CD8-positive, alpha-beta memory T cell (primary cell): ENCODE results near the gene CAMK1D. TPM values are rescaled to one million over a fixed set of nuclear protein-coding genes. Genes with fewer than 3 reads are reported as not detected.

Source experiments
- CTCF ChIA-PET: fragments of 350-600 bp; sonication (Branson Sonifier 250); formaldehyde crosslinking; loops from one replicate; lab custom pipeline; 2021; ENCODE audit warnings: antibody characterized with exemption; lab: Charles Lee
- POLR2A ChIA-PET: fragments of 350-600 bp; sonication (Branson Sonifier 250); formaldehyde crosslinking; loops from one replicate; lab custom pipeline; 2021; ENCODE audit warnings: antibody characterized with exemption; lab: Charles Lee
- DNase-seq, 5 donors: peaks; one replicate each; pipeline versions ENCODE4 v3.0.0 to v3.0.0-alpha.2; 2020 to 2022; ENCODE audit warnings: mixed read lengths in 1 of 5
- H3K27ac ChIP-seq: one replicate; pipeline ENCODE4 v1.7.0; 2013; ENCODE audit warnings: low read depth, mild to moderate bottlenecking, low read length, moderate library complexity
- H3K27me3 ChIP-seq: 2 replicates; pipeline ENCODE4 v1.7.0; 2013; ENCODE audit warnings: low read length, mild to moderate bottlenecking; ENCODE audit not compliant: insufficient read depth, poor library complexity, severe bottlenecking
- H3K36me3 ChIP-seq: 2 replicates; pipeline ENCODE4 v1.7.0; 2013; ENCODE audit warnings: mild to moderate bottlenecking, low read length, moderate library complexity; ENCODE audit not compliant: insufficient read depth
- H3K4me1 ChIP-seq: 2 replicates; pipeline ENCODE4 v1.7.0; 2013; ENCODE audit warnings: mild to moderate bottlenecking, low read length, moderate library complexity; ENCODE audit not compliant: insufficient read depth
- H3K4me3 ChIP-seq: 2 replicates; pipeline ENCODE4 v1.7.0; 2013; ENCODE audit warnings: mild to moderate bottlenecking, low read length
- H3K9me3 ChIP-seq: 2 replicates; pipeline ENCODE4 v1.7.0; 2013; ENCODE audit warnings: mild to moderate bottlenecking, low read length
- H3K27ac Mint-ChIP-seq, 8 donors: one replicate each; pipeline ENCODE4 v1.8.0; 2020 to 2021; ENCODE audit warnings: mixed read lengths in 8 of 8, mild to moderate bottlenecking in 6 of 8, inconsistent platforms in 3 of 8, moderate library complexity in 3 of 8
- H3K27me3 Mint-ChIP-seq, 2 donors: one replicate each; pipeline ENCODE4 v1.8.0; 2020 to 2021; ENCODE audit warnings: mixed read lengths in 2 of 2, mild to moderate bottlenecking in 1 of 2, moderate library complexity in 1 of 2
- H3K36me3 Mint-ChIP-seq, 3 donors: one replicate each; pipeline ENCODE4 v1.8.0; 2020 to 2021; ENCODE audit warnings: mixed read lengths in 3 of 3, inconsistent platforms in 1 of 3, mild to moderate bottlenecking in 1 of 3
- H3K4me1 Mint-ChIP-seq, 3 donors: one replicate each; pipeline ENCODE4 v1.8.0; 2020 to 2021; ENCODE audit warnings: mixed read lengths in 3 of 3, inconsistent platforms in 1 of 3, mild to moderate bottlenecking in 1 of 3
- H3K4me3 Mint-ChIP-seq, 7 donors: one replicate each; pipeline ENCODE4 v1.8.0; 2020 to 2021; ENCODE audit warnings: mixed read lengths in 7 of 7, mild to moderate bottlenecking in 6 of 7, moderate library complexity in 4 of 7, inconsistent platforms in 2 of 7
- H3K9me3 Mint-ChIP-seq, 5 donors: one replicate each; pipeline ENCODE4 v1.8.0; 2020 to 2022; ENCODE audit warnings: mixed read lengths in 5 of 5, mild to moderate bottlenecking in 3 of 5, moderate library complexity in 2 of 5, inconsistent platforms in 1 of 5
- polyA plus RNA-seq: library from polyadenylated mRNA; unstranded; fragments of 300-500 nt; fragmentation: Illumina TruSeq; gene quantifications from one replicate; pipeline ENCODE4 v1.2.3, GENCODE V29; 2021
- total RNA-seq, 2 experiments: library from RNA; stranded (reverse); gene quantifications; one replicate each; pipeline ENCODE4 v1.2.3, GENCODE V29; 2021

CAMK1D gene
- total and polyA plus RNA-seq, 3 experiments from 2014 or later: 8.9 to 15.1 (median 10.0) TPM

DNA sequence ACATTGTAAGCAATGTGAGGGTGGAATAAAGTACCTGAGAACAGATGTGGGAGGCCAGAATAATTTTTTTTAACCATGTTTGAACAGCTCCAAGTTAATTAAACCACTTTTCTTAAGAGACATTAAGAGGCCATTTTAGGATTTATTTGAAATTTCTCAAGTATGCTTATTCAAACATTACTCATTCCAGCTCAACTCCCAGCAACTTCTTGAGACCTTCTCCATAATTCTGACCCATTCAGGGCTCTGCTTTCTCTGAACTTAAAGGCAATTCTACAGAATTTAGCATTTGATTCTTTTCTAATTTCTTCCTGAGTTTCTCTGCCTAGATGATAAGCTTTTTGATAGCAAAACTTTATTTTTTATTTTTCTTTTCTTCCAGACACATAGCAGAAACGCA is 314.5 kb downstream of the CAMK1D start:
- Mint-ChIP-seq H3K36me3 (peaks cover 3 to 19% (median 8%) of the 10 kb centered on the region in 3 donors), H3K27me3 (no peaks in the 10 kb centered on the region), H3K4me3 (no peak overlapping the region), H3K4me1 (no peaks in the 10 kb centered on the region), H3K9me3 (no peaks in the 10 kb centered on the region), H3K27ac (no peak overlapping the region)
- DNase-seq: no peak
- Histone ChIP-seq H3K4me1 (no peaks in the 10 kb centered on the region), H3K36me3 (no peaks in the 10 kb centered on the region), H3K4me3 (no peak overlapping the region), H3K9me3 (no peaks in the 10 kb centered on the region), H3K27me3 (no peaks in the 10 kb centered on the region), H3K27ac (no peak overlapping the region)
- CTCF ChIA-PET: interaction anchor here (0.6 to 0.9 kb wide), 2 partner anchors 47 to 449 kb away, joined by 3 to 4 read pairs; no protein-coding TSS in a partner anchor
- POLR2A ChIA-PET: no interaction called here

DNA sequence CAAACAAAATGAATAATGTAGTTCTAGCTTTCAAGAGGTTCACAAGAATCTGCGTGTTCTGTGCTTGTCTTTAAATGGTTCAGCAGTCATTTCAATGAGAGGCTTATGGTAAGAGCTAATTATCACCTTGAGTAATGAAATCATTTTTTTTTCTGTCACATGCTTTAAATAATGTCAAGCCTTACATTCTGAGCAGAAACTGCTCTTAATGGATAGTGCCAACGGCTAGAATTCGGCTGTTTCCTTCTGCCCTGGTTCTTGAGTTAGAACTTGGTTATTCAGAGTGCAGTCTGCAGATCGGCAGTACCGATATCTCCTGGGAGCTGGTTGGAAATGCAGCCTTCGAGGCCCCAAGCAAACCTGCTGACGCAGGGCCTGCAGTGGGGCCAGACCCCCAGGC is 316.2 kb downstream of the CAMK1D start:
- Mint-ChIP-seq H3K4me1 (no peaks in the 10 kb centered on the region), H3K27ac (no peak overlapping the region), H3K36me3 (peaks cover 8 to 25% (median 9%) of the 10 kb centered on the region in 3 donors), H3K9me3 (peaks cover 0 to 5% (median 0%) of the 10 kb centered on the region in 5 donors), H3K27me3 (no peaks in the 10 kb centered on the region), H3K4me3 (no peak overlapping the region)
- POLR2A ChIA-PET: interaction anchor here (0.7 kb wide), 1 partner anchor 403 kb away, joined by 3 read pairs; no protein-coding TSS in a partner anchor
- H3K27me3 ChIP-seq: no peaks in the 10 kb centered on the region
- H3K27ac ChIP-seq: no peak overlapping the region
- no peaks in the 10 kb centered on the region for H3K4me1 ChIP-seq
- H3K36me3 ChIP-seq: no peaks in the 10 kb centered on the region
- no peak overlapping the region for H3K4me3 ChIP-seq
- DNase-seq: no peak
- CTCF ChIA-PET: interaction anchor here (1.6 kb wide), 1 partner anchor 9 kb away, joined by 5 read pairs; no protein-coding TSS in a partner anchor
- no peaks in the 10 kb centered on the region for H3K9me3 ChIP-seq

DNA sequence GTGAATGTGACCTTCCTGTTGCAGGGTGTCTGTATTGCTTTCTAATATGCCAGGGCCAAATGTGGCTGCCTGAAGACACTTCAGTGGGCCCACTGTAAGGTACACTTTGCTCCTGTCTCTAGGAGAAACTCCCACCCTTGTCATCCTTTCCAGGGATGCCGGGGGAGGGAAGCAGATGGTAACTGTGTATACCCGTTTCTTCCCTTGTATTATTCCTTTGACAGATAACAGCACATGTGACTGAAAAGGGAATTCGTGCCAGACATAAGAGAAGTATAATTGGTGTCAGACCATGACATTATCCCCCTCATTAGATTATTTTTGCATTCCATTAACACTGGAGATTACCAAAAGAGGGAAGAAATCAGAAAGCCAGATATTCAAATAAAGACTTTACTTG is 317.7 kb downstream of the CAMK1D start:
- Histone ChIP-seq H3K9me3 (no peaks in the 10 kb centered on the region), H3K4me3 (no peak overlapping the region), H3K36me3 (no peaks in the 10 kb centered on the region), H3K4me1 (no peaks in the 10 kb centered on the region), H3K27me3 (no peaks in the 10 kb centered on the region), H3K27ac (no peak overlapping the region)
- POLR2A ChIA-PET: no interaction called here
- Mint-ChIP-seq H3K27ac (no peak overlapping the region), H3K4me3 (no peak overlapping the region), H3K4me1 (no peaks in the 10 kb centered on the region), H3K27me3 (no peaks in the 10 kb centered on the region), H3K36me3 (peaks cover 8 to 27% (median 11%) of the 10 kb centered on the region in 3 donors), H3K9me3 (peaks cover 0 to 5% (median 0%) of the 10 kb centered on the region in 5 donors)
- DNase-seq: no peak
- CTCF ChIA-PET: no interaction called here

DNA sequence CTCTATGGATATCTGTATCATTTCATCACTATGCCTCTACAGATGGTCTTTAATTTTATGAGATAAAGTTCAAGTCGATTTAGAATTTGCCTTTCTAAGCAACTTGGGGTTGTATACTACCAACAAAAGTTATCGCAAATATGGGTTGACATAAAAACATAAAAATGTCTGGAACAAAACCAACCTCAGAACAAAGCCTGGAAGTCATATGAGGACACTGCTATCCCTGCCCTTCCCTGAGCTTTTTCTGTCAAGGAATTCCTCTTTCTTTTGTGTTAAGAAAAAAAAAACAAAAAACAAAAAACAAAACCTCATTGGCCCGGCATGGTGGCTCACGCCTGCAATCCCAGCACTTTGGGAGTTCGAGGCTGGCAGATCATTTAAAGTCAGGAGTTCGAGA is 319.3 kb downstream of the CAMK1D start:
- no peak for DNase-seq
- ChIA-PET POLR2A (no interaction called here), CTCF (interaction anchor here (0.9 kb wide), 1 partner anchor 404 kb away, joined by 3 read pairs; no protein-coding TSS in a partner anchor)
- Histone ChIP-seq H3K36me3 (no peaks in the 10 kb centered on the region), H3K4me3 (no peak overlapping the region), H3K4me1 (no peaks in the 10 kb centered on the region), H3K27ac (no peak overlapping the region), H3K9me3 (no peaks in the 10 kb centered on the region), H3K27me3 (no peaks in the 10 kb centered on the region)
- Mint-ChIP-seq H3K27me3 (no peaks in the 10 kb centered on the region), H3K27ac (peak overlapping the region in 1 of 8 donors; percentile 87), H3K36me3 (peaks cover 8 to 27% (median 11%) of the 10 kb centered on the region in 3 donors), H3K4me3 (no peak overlapping the region), H3K9me3 (peaks cover 0 to 5% (median 0%) of the 10 kb centered on the region in 5 donors), H3K4me1 (no peaks in the 10 kb centered on the region)

DNA sequence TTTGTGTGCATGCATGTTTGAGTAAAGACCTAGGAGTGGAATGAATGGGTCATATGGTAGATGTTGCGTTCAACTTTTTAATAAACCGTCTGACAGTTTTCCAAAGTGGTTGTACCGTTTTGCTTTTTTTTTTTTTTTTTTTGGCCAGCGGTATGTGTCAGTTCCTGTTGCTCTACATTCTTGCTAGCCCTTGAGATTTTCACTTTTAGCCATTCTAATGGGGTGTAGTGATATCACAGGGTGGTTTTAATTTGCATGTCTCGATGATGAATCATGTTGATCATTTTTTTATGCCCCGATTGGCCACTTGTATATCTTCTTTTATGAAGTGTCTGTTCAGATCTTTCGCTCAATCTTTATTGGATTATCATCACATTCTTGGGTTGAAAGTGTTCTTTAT is 320.7 kb downstream of the CAMK1D start:
- CTCF ChIA-PET: interaction anchor here (1.5 kb wide), 1 partner anchor 112 kb away, joined by 3 read pairs; no protein-coding TSS in a partner anchor
- no peak overlapping the region for H3K27ac Mint-ChIP-seq
- no peaks in the 10 kb centered on the region for H3K4me1 ChIP-seq
- no peak overlapping the region for H3K4me3 ChIP-seq
- no peak overlapping the region for H3K4me3 Mint-ChIP-seq
- POLR2A ChIA-PET: no interaction called here
- peaks cover 0 to 5% (median 0%) of the 10 kb centered on the region in 5 donors for H3K9me3 Mint-ChIP-seq
- no peaks in the 10 kb centered on the region for H3K36me3 ChIP-seq
- no peak for DNase-seq
- no peak overlapping the region for H3K27ac ChIP-seq
- H3K9me3 ChIP-seq: no peaks in the 10 kb centered on the region
- H3K27me3 ChIP-seq: no peaks in the 10 kb centered on the region
- H3K4me1 Mint-ChIP-seq: no peaks in the 10 kb centered on the region
- H3K36me3 Mint-ChIP-seq: peaks cover 8 to 27% (median 11%) of the 10 kb centered on the region in 3 donors
- H3K27me3 Mint-ChIP-seq: no peaks in the 10 kb centered on the region

DNA sequence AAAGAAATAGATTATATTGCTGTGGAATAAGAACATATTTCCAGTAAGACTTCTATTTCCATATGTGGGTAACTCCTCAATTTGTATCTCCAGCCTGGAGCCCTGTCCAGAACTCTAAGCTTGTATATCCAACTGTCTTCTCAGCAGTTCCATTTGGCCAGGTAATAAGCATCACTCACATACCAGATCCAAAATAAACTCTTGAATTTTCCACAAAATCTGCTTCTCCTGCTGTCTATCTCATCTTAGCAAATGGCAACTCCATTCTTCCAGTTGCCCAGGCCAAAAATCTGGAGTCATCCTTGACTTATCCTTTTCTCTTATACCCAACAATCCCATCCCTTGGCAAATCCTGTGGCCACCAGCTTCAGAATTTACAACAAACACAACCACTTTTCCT is 325.8 kb downstream of the CAMK1D start:
- no peaks in the 10 kb centered on the region for H3K4me1 ChIP-seq
- H3K27ac ChIP-seq: no peak overlapping the region
- no peaks in the 10 kb centered on the region for H3K36me3 ChIP-seq
- H3K4me3 ChIP-seq: no peak overlapping the region
- no peaks in the 10 kb centered on the region for H3K4me1 Mint-ChIP-seq
- CTCF ChIA-PET: no interaction called here
- no peaks in the 10 kb centered on the region for H3K27me3 Mint-ChIP-seq
- H3K36me3 Mint-ChIP-seq: peaks cover 2 to 21% (median 9%) of the 10 kb centered on the region in 3 donors
- H3K9me3 ChIP-seq: no peaks in the 10 kb centered on the region
- POLR2A ChIA-PET: no interaction called here
- no peaks in the 10 kb centered on the region for H3K27me3 ChIP-seq
- DNase-seq: no peak
- no peak overlapping the region for H3K4me3 Mint-ChIP-seq
- no peak overlapping the region for H3K27ac Mint-ChIP-seq
- H3K9me3 Mint-ChIP-seq: peaks cover 0 to under 1% (median 0%) of the 10 kb centered on the region in 5 donors

DNA sequence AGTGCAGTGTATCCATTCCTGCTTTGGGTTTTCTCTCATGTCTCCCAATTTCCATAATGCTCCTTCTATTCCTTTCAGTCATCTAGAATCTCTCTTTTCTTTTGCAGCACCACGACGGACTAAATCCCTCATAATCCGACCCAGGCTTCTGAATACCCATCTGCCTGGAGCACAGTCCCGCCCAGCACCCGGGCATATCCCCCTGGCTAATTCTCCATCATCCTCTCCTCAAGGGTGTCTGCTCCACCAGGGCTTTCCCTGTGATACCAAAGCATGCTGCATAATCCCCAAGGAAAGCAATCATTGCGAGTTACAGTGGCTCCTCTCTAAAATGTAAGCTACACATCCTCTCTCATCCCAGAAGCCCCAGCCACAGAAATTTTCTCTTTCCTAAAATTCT is 330.3 kb downstream of the CAMK1D start:
- Mint-ChIP-seq H3K4me3 (no peak overlapping the region), H3K4me1 (peaks cover 8 to 12% (median 11%) of the 10 kb centered on the region in 3 donors), H3K36me3 (peaks cover 0 to 18% (median 7%) of the 10 kb centered on the region in 3 donors), H3K27me3 (no peaks in the 10 kb centered on the region), H3K9me3 (no peaks in the 10 kb centered on the region), H3K27ac (peak overlapping the region in 1 of 8 donors; percentile 9)
- Histone ChIP-seq H3K4me1 (no peaks in the 10 kb centered on the region), H3K27me3 (no peaks in the 10 kb centered on the region), H3K4me3 (no peak overlapping the region), H3K9me3 (no peaks in the 10 kb centered on the region), H3K27ac (no peak overlapping the region), H3K36me3 (no peaks in the 10 kb centered on the region)
- ChIA-PET POLR2A (no interaction called here), CTCF (no interaction called here)
- DNase-seq: no peak

DNA sequence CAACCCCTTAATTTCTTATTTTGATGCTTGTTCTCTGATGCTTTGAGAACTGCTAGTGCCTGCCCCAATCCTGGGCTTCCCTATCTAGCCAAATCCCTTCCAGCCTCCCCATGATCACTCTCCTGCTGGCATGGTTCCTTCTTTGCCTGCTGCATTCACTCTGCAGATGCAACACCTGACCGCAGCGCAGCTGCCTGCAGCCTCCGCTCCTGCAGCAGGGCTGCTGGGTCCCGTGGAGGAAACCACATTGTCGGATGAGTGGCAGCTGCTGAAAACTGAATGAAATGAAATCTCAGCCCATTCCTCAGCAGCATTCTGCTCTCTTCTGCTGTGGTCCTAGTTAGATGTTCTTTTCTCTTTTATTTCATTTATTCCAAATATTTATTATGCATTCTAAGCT is 331.9 kb downstream of the CAMK1D start:
- peaks cover 8 to 12% (median 11%) of the 10 kb centered on the region in 3 donors for H3K4me1 Mint-ChIP-seq
- Histone ChIP-seq H3K4me3 (no peak overlapping the region), H3K36me3 (no peaks in the 10 kb centered on the region), H3K9me3 (no peaks in the 10 kb centered on the region), H3K4me1 (no peaks in the 10 kb centered on the region), H3K27ac (no peak overlapping the region), H3K27me3 (no peaks in the 10 kb centered on the region)
- DNase-seq: peak in 1 of 5 donors; percentile 7
- H3K27ac Mint-ChIP-seq: peak overlapping the region in 1 of 8 donors; percentile 78
- H3K27me3 Mint-ChIP-seq: no peaks in the 10 kb centered on the region
- H3K36me3 Mint-ChIP-seq: peaks cover 0 to 15% (median 6%) of the 10 kb centered on the region in 3 donors
- H3K4me3 Mint-ChIP-seq: peak overlapping the region in 5 of 7 donors; percentile 12 to 68 (median 57)
- H3K9me3 Mint-ChIP-seq: no peaks in the 10 kb centered on the region
- POLR2A ChIA-PET: no interaction called here
- CTCF ChIA-PET: no interaction called here
